NT2/D1 (cell line): ENCODE measurements around the gene TRIM9.

Experiments used
- DNase-seq: peaks from one replicate; pipeline ENCODE4 v3.0.0-alpha.2; 2011; ENCODE audit warnings: low read depth, low spot score
- H3K27me3 ChIP-seq: 2 replicates; pipeline ENCODE4 v1.6.0; 2011; ENCODE audit warnings: mild to moderate bottlenecking; ENCODE audit not compliant: insufficient read length, insufficient read depth
- H3K36me3 ChIP-seq: 2 replicates; pipeline ENCODE4 v1.6.1; 2011; ENCODE audit warnings: mild to moderate bottlenecking, low read length, mixed read lengths; ENCODE audit not compliant: insufficient read depth, insufficient read length
- H3K4me1 ChIP-seq: 2 replicates; pipeline ENCODE4 v1.5.1; 2011; ENCODE audit not compliant: insufficient read depth, insufficient read length
- H3K4me3 ChIP-seq: 2 replicates; pipeline ENCODE4 v1.5.1; 2011; ENCODE audit warnings: low read depth; ENCODE audit not compliant: insufficient read length
- H3K9ac ChIP-seq: 2 replicates; pipeline ENCODE4 v1.6.0; 2011; ENCODE audit warnings: low read depth; ENCODE audit not compliant: insufficient read length
- H3K9me3 ChIP-seq: 2 replicates; pipeline ENCODE4 v1.5.1; 2011; ENCODE audit warnings: mild to moderate bottlenecking, low read length; ENCODE audit not compliant: insufficient read depth
- SUZ12 ChIP-seq: IDR thresholded peaks from 2 replicates; pipeline ENCODE4 v1.6.1; 2011; ENCODE audit not compliant: insufficient read length, insufficient read depth; ENCODE audit errors: extremely low read depth
- YY1 ChIP-seq: IDR thresholded peaks from 2 replicates; pipeline ENCODE4 v1.6.1; 2011; ENCODE audit not compliant: insufficient read length, insufficient read depth
- ZNF274 ChIP-seq: IDR thresholded peaks from 2 replicates; pipeline ENCODE4 v1.6.1; 2011; ENCODE audit warnings: mild to moderate bottlenecking, low read depth, low read length

The TRIM9 gene

DNA sequence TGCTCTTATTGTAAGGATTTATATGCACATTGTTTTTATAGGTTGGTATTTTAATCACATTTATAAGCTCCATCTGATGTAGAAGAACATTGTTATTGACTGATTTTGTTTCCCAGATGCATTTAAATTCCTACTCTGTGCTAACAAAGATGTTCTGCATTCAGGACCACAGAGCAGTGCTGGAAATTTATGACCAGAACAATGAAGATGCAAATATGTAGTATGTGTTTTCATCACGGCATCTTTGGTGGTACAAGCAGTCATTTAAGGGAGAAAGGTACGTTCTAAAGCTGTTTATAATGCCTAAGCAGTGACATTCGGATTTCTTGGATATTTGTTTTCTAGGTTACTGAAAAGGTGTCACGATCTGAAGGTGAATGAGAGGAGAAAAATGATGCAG, 66.5 kb downstream of the TRIM9 start:
- no peaks in the 10 kb centered on the region for H3K4me1 ChIP-seq
- H3K4me3 ChIP-seq, result no peak overlapping the region
- H3K9me3 ChIP-seq, result no peaks in the 10 kb centered on the region
- no peaks in the 10 kb centered on the region for H3K27me3 ChIP-seq
- no peak overlapping the region for H3K9ac ChIP-seq
- no peak for DNase-seq
- TF ChIP-seq YY1, result no peak
- no peak for TF ChIP-seq ZNF274
- TF ChIP-seq SUZ12, result no peak
- no peaks in the 10 kb centered on the region for H3K36me3 ChIP-seq

DNA sequence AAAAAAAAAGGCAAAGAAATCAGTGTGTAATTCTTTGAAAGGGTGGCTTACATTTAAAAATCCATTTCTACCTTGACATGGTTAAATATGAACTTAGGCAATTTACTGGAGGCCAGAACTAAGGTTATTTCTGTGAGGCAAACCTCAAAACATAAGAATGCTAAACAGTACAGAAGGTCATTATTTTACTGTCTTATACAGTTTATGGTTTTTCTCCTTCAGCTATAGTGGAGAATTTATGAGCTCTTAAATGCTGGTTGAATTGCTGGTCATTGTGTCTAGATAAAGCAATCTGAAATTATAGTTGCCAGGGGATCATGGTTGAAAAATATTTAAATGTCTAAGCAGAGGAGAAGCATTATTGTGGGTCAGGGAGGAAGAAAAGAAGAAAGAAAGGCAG, 70.5 kb downstream of the TRIM9 start:
- no peak overlapping the region for H3K9ac ChIP-seq
- no peak for DNase-seq
- H3K36me3 ChIP-seq, result no peaks in the 10 kb centered on the region
- H3K9me3 ChIP-seq, result no peaks in the 10 kb centered on the region
- no peaks in the 10 kb centered on the region for H3K27me3 ChIP-seq
- TF ChIP-seq SUZ12, result no peak
- no peak for TF ChIP-seq ZNF274
- no peak for TF ChIP-seq YY1
- H3K4me3 ChIP-seq, result no peak overlapping the region
- H3K4me1 ChIP-seq, result no peaks in the 10 kb centered on the region

DNA sequence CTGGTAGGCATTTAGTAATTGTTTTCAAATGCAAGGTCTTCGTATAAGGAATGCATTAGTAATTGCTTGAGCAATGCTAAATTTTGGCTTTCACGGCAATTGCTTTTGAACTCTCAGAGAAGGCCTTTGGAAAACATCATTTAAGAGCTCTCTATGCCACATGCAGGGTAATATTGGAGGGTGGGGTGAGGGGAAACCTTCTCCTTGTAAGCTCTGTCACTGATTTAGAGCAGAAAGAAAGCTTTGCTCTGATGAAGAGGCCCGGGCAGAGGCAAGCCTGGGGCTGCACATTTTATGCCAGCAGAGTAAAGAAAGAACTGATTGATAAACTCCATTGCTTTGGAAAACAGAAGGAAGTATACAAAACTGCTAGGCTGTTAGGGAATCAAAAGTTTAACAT, 70.9 kb downstream of the TRIM9 start:
- Histone ChIP-seq H3K9ac (no peak overlapping the region), H3K4me3 (no peak overlapping the region), H3K36me3 (no peaks in the 10 kb centered on the region), H3K4me1 (no peaks in the 10 kb centered on the region), H3K27me3 (no peaks in the 10 kb centered on the region), H3K9me3 (no peaks in the 10 kb centered on the region)
- DNase-seq, result no peak
- TF ChIP-seq SUZ12 (no peak), ZNF274 (no peak), YY1 (no peak)

DNA sequence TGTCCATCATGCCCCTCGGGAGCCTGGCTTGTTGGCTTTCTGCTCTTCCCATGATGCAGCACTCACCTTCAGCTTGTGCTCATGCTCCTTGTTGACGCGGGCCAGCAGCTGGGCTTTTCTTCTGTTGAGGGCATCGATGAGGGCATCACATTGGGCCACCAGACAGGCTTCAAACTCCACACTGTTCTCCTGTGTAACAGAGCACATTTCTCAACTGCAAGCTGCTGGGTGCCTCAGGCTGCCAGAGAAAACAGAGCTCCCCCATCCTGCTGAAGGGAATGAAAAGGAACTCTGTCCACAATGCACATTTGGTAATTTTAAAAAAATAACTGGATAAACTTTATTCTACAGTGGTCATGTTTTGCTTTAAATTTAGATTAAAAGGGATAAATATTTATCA, 72.1 kb downstream of the TRIM9 start:
- TF ChIP-seq YY1, result no peak
- H3K4me3 ChIP-seq, result no peak overlapping the region
- DNase-seq, result no peak
- no peak overlapping the region for H3K9ac ChIP-seq
- no peaks in the 10 kb centered on the region for H3K9me3 ChIP-seq
- no peaks in the 10 kb centered on the region for H3K36me3 ChIP-seq
- H3K4me1 ChIP-seq, result no peaks in the 10 kb centered on the region
- no peaks in the 10 kb centered on the region for H3K27me3 ChIP-seq

DNA sequence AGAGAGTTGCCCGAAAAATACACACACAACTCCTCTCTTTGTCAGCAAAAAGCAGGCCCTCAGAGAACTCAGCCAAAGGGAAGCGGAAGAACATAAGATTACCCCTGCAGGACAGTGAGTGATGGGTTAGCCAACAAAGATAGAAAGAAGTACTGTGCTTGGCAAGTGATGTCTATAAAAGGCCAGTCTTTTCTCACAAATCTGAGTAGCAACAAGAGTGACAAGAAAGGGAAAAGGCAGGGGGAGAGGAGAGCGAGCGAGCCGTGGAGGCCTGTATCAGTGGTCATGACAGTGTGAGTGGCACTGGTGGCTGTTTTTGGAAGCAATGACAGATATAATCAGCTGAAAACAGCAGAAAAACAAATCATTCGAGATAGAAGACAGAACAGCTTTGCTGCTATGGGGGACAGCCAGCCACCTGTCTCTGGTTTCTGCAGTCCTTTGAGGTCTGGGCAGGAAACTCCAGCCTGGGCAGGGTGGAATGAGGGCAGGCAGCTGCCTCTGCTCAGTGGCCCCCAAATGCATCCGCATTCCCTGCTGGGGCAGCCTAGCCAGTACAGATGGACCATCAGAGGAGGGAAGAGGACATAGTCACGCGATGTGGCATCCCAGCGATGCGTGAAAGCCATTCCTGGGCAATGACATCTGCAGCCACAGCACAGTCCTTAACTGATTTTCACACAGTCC, 74.7 kb downstream of the TRIM9 start:
- no peak for DNase-seq
- no peaks in the 10 kb centered on the region for H3K36me3 ChIP-seq
- H3K27me3 ChIP-seq, result no peaks in the 10 kb centered on the region
- no peak overlapping the region for H3K4me3 ChIP-seq
- H3K9ac ChIP-seq, result no peak overlapping the region
- H3K4me1 ChIP-seq, result no peaks in the 10 kb centered on the region
- no peak for TF ChIP-seq YY1
- TF ChIP-seq ZNF274, result no peak
- TF ChIP-seq SUZ12, result no peak
- no peaks in the 10 kb centered on the region for H3K9me3 ChIP-seq

DNA sequence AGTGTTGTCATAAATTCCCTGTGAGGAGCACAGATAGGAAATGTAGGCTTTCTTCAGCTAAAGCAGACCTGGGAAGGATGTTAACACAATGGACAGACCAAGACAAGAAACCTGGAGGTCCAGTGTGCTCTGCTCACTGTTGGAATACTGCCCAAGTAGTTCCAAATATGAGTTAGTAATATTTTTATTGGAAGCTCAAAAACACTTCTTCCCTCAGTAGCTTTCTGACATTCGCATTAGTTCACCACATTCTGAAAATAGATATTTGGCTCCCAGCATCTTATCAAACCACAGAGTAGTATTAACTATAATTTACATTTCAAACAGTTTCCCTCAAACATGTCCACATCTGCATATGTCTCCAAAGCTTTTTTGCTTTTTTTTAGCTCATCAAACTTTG, 75.8 kb downstream of the TRIM9 start:
- TF ChIP-seq SUZ12, result no peak
- TF ChIP-seq YY1, result no peak
- TF ChIP-seq ZNF274, result no peak
- no peaks in the 10 kb centered on the region for H3K27me3 ChIP-seq
- no peaks in the 10 kb centered on the region for H3K4me1 ChIP-seq
- no peaks in the 10 kb centered on the region for H3K36me3 ChIP-seq
- H3K4me3 ChIP-seq, result no peak overlapping the region
- H3K9ac ChIP-seq, result no peak overlapping the region
- H3K9me3 ChIP-seq, result no peaks in the 10 kb centered on the region
- DNase-seq, result no peak

DNA sequence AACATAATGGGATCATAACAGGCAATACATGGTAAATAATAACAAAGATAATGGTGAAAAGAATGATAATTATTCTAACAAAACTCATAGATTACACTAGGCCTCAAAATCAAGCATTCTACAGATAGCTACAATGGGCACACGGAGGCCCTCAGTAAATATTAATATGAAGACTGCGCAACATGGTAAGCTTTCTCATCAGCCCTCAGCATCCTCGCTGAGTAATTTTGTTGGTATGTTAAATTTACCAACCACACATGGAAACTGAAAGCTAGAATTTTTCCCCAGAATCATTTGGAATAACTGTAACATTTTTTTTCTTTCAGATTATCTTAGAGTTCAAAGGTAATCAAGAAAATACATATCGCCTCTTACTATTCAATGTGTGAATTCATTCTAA, 76.4 kb downstream of the TRIM9 start:
- H3K36me3 ChIP-seq, result no peaks in the 10 kb centered on the region
- H3K9me3 ChIP-seq, result no peaks in the 10 kb centered on the region
- DNase-seq, result no peak
- no peaks in the 10 kb centered on the region for H3K4me1 ChIP-seq
- H3K27me3 ChIP-seq, result no peaks in the 10 kb centered on the region
- H3K9ac ChIP-seq, result no peak overlapping the region
- TF ChIP-seq SUZ12, result no peak
- no peak for TF ChIP-seq YY1
- TF ChIP-seq ZNF274, result no peak
- no peak overlapping the region for H3K4me3 ChIP-seq

DNA sequence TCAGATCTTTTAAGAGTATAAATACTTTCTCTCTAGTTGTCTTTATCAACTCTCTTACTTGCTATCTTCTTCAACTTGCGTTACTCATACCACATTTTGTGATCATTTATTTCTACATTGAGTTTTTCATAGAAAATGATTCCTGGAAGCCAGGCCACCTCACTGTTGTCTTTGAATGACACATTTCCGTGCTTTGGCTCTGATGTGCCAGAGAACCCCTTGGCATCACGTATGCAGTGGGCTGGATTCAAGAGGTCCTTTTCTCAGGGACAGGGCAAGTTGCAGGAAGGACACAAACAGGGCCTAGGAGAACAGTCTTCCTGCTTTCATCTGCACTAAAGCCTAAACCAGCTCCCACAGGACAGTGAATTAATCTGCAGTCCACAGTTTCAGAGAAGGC, 80.3 kb downstream of the TRIM9 start:
- Histone ChIP-seq H3K9me3 (no peaks in the 10 kb centered on the region), H3K27me3 (no peaks in the 10 kb centered on the region), H3K4me1 (no peaks in the 10 kb centered on the region), H3K9ac (no peak overlapping the region), H3K36me3 (no peaks in the 10 kb centered on the region), H3K4me3 (no peak overlapping the region)
- no peak for DNase-seq
- TF ChIP-seq YY1 (no peak), ZNF274 (no peak), SUZ12 (no peak)
